Measurements from ENCODE around the gene LNP1.
"Not testable (repeated sequence)": the region's sequence is repeated elsewhere in the genome, so short reads cannot be mapped to it uniquely, and the experiment has no call there.

The LNP1 gene, protein sequence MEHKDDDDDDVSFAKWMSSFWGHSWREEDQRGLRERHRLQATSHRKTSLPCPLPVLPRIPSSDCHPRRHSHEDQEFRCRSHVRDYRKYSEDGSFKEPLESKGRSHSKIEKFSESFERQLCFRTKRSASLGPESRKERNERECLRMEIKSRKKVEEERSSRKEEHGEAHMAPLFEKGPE

DNA sequence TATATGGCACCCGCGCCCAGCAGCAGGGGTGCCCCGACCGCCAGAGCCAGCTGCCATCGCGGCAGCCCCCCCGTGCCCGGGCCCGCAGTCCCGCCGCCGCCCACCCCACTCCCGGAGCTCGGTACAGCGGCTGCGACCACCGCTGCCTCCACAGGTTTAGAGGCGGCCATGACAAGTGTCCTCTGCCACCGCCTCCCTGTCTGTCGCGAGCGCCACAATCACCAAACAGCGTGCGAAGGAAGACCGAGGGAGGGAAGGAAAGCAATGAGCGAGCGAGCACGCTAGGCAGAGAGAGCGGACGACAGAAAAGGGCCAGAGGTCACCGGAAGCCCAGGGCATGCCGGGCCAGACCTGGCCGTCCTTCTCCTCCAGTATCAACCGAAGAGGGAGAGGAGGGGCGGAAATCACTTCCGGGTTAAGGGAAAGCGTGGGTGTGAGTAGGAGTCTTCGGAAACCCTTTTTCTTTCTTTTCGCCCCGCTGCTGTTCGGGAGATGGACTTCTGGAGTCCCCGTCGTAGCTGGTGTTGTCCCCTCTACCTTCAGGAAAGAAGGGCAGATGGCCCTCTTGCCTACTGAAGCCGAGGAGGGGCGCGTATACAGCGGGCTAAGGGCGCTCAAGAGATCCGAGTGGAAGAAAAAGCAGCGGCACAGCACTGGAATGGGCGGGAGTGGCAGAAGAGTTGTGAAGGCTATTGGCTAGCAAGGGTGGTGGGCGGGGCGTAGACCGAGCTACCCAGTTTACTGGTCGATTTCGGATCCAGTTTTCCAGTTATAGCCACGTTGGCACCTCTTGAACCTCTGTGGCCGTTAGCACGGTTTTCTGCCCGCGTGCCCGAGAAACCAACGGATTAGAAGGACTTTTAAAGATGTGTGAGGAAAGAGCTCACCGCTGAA, at the start of gene LNP1, which contains the start of gene TOMM70:
TSS of gene LNP1 (plus strand) at position 760 of the 894 bp plus-strand sequence. CDS start 28,191 bp downstream, outside the sequence.
TSS of gene TOMM70 (minus strand) at position 310 of the 894 bp plus-strand sequence. CDS start at position 170, 140 bp downstream.
- DNase-seq, result peak; percentile 98

DNA sequence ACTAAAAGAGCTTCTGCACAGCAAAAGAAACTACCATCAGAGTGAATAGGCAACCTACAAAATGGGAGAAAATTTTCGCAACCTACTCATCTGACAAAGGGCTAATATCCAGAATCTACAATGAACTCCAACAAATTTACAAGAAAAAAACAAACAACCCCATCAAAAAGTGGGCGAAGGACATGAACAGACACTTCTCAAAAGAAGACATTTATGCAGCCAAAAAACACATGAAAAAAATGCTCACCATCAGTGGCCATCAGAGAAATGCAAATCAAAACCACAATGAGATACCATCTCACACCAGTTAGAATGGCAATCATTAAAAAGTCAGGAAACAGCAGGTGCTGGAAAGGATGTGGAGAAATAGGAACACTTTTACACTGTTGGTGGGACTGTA, 49.6 kb upstream of the LNP1 start:
- not testable (repeated sequence) for DNase-seq

DNA sequence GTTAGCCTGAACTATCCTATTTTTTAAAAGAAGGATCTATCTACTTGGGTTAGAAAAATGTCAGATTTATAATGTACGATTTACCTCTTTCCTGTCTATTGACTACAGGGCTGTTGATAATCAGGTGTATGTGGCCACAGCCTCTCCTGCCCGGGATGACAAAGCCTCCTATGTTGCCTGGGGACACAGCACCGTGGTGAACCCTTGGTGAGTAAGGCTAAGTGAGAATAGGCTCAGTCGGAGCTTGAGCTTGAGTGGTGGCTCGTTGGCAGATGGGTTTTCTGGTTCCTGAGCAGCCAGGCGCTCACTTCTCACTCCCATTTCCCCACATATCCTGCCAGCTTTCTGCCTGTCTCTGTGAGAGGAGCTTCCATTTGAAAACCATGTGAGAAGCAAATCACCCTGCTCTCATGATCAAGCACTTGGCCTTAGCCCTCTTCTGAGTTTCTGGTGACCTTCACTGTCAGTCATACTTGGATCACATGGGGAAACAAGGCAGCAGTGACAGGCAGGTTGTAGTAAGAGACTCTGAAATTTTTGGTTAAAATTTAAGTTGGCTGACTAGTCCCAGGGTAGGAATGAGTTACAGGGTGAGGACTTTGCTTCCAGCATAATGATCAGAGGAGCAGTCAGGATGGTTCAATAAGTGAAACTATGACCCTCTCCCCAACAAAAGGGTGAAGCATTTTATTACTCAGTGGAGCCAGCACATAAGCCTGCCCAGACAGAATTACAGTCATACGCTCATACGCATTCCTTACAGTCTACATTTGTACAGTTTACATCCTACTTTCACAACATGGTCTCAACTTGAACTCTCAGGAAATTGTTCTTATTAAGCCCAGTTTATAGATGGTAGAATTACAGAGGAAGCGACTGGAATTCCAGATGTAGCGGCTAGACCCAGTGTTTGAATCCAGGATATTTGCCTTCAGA, 48.8 kb upstream of the LNP1 start:
- no peak for DNase-seq

DNA sequence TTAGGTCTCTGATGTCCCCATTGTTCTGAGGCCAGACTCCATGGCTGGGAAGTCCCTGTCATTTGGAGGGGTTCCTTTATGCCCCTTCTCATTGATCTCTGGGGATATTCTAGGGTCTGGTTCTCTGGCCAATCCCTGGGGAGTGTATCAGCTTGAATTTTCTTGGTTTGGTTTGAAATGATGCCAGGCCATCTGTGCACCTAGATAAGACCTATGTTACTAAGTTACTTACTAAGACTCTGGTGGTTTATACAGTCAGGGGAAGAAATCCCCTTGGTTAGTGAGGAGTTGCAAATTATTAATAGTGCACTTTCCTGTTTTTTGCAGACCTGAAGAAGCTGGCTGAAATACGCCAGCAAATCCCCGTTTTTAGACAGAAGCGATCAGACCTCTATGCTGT, 46.5 kb upstream of the LNP1 start:
- DNase-seq, result no peak

DNA sequence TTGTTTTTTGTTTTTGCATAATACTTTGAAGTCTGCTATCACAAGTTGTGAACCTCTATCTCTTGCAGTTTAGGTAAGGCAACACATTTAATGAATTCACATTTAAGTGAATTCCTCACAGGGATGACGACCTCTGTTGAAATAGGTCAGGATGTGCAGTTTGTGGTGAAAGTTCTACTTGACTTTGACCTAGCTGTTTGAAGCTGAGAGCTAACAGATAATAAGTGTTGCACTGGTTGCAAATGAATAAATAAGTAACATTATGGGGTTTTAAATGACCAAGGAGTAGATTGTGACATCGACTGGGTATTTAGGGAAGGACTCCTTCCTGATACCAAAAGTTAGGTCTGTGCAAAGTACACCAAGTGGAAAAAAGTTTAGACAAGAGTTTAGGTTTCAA, 42.9 kb upstream of the LNP1 start:
- DNase-seq, result no peak

DNA sequence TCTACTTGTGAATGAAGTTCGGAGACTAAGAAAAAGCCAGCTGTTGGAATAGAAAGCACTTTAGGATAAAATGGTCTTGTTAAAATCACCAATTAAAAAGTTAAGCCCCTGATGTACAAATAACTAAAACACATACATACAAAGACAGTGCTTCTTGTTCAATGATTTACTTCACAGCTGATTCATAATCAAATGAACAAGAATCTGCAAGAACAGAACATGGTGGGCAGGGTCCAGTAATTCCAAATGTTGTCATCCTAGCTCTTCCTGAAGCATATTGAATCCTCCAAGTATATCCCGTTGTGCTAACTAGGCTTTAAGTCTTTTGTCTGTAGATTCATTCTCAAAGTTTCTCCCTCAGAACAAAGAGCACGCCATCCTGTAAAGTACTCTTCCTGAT, 42.3 kb upstream of the LNP1 start:
- no peak for DNase-seq

DNA sequence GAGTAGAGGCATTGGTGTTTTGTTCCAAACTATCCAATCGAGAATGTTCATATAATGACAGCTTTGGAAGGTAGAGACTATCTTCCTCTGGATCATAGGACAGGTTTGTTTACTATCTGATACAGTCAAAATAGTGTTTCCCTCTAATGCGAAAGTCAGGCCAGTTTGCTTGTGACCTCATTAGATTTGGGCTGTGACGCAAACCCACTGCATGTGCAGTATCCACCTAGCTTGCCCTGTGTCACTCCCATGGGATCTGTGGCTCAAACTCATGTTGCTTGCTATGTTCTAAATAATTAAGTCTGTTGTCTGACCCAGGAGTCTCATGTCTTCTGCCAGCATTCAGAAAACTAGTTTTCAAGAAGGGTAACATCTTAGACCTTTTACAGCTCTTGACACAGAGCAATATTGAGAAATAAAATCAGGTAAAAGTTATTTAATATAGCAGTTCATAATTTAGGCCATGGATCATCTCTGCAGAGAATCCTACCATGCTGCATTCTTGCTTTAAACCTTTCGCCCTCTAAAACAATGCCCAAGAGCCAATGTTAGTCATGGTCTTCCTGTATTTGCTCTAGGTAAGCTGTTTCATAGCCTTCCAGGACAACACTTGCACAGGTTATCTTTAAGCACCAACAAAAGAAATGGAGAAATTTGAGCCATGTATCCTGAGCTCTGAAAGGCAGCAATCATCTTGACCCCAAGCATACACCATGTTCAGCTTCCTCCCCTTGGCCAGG, 40.4 kb upstream of the LNP1 start:
- DNase-seq, result no peak

DNA sequence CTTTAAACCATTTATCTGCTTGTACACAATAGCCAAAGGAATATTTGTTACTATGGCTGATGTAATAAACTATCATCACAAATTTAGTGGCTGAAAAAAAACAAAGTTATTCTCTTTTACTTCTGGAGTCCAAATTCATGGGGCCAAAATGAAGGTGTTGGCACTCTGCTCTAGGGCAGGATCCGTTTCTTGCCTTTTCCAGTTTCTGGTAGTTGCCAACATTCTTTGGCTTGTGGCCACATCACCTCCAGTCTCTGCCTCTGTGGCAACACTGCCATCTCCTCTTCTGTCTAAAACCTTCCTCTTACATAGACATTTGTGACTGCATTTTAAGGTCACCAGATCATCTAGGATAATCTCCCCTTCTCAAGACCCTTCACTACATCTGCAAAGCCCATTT, 39.4 kb upstream of the LNP1 start:
- DNase-seq, result no peak

DNA sequence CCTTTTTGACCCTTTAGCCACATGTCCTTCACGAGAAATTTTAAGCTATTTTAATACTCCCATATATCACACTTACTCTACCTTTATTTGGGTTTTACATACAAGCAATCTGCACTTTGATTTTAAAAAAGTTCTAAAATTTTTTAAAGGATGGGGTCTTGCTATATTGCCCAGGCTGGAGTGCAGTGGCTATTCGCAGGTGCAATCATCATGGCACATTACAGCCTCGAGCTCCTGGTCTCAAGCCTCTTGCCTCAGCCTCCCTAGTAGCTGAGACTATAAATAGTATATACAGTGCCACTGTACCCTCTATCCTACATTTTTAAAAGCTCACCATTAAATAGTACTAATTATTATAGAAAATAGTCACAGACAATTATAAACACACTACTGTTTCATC, 36.9 kb upstream of the LNP1 start:
- no peak for DNase-seq

DNA sequence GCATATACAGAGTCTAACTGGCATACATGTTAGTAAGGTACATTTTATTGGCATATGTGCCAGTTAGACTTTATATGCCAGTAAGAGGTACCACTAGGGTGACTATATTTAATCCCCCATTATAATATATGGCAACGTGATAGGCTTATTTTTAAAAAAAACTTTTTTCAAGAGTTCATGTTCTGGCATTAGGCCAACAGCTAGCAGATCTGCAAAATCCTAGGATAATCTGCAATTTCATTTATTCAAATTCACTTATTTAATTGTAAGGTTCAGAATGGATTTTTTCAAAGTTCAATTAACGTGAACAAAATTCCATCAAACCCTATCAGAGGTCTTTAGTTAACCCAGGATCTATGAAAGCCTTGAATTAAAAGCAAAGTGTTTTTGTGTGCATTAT, 34.9 kb upstream of the LNP1 start:
- no peak for DNase-seq

DNA sequence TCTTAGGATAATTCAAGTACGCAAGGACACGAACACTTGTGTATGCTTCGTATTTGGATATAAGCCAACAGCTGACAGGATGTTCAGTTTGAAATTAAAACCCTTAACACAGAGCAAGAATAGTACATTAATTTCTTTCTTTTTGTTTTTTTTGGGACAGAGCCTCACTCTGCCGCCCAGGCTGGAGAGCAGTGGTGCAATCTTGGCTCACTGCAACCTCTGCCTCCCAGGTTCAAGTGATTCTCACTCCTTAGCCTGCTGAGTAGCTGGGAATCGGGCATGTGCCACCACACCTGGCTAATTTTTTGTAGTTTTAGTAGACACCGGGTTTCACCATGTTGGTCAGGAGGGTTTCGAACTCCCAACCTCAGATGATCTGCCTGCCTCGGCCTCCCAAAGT, 32.9 kb upstream of the LNP1 start:
- no peak for DNase-seq

DNA sequence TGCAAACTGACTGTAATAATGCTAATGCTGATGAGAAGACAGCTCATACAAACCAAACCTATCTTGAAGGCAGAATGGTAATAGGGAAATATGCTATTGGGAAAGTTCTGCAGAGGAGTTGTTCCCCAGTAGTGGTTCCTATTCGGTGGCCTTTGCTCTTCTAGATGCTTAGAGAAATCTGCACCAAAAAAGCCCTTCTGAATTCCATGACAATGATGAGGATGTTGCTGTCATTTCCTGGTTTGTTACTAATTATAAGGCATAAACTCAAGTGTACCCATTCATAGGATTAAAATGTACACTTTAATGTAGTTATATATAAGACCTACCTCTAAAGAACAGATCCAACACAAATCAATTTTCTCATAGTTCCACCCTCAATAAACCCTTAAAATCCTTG, 30.6 kb upstream of the LNP1 start:
- DNase-seq, result no peak

DNA sequence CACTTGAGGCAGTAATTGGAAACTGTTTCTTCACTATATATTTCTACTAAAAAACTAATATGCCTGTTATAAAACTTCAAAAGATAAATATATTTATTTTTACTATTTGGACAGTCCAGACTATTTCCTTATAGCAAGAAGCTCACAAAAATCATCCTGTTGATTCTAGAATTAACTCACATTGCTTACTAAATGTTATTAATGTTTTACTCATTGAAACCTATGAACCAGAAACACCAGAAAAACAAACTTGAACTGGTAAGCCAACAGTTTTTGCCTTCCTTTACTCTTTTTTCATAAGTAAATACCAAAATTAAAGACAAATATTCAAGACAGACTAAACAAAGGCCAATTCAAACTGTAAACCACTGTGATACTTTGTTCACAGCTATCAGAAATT, 26.8 kb upstream of the LNP1 start:
- no peak for DNase-seq

DNA sequence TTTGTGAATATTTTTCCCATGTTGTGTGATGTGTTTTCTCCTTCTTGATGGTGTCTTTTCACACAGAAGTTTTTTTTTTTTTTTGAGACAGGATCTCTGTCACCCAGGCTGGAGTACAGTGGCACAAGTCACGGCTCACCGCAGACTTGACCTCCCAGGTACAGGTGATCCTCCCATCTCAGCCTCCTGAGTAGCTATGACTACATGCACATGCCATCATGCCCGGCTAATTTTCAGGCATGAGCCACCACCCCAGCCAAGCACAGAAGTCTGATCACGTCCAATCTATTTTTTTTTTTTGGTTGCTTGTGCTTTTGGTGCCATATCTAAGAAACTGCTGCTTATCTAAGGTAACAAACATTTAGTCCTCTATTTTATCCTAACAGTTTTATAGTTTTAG, 25.0 kb upstream of the LNP1 start:
- no peak for DNase-seq

DNA sequence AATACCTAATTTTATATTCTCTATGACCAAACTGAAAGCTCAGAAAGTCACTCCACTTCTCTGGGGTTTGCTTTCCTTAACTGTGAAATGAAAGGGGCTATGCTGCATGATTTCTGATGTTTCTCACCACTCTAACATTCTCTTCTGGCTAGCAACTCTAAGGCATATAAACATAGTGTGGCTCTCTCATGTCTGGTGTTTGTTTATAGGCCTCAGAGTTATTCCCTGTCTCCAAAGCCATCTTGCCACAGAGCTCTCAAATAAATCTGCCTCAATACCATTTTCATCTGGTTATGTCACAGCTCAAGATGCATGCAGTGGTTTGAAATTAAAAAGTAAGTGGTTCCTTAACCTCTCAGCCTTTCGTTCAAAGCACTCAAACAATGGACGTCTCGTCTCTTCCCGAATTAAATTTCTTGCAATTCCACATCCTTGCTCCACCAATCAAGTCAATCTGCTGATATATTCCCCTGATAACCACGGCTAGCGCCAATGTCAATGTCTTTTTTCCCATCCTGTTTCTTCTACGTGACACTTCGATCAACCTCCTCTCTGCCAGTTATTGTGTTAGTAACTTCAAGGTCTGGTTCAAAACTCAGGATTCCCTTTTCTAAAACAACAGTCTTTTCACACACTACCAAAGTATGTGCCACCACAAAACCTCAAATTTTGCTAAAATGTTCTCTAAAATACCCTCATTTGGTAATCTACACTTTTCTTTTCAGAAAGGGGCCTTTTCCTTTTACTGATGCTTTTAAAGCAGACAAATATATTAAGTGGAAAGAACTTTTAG, 16.4 kb upstream of the LNP1 start:
- DNase-seq, result no peak

DNA sequence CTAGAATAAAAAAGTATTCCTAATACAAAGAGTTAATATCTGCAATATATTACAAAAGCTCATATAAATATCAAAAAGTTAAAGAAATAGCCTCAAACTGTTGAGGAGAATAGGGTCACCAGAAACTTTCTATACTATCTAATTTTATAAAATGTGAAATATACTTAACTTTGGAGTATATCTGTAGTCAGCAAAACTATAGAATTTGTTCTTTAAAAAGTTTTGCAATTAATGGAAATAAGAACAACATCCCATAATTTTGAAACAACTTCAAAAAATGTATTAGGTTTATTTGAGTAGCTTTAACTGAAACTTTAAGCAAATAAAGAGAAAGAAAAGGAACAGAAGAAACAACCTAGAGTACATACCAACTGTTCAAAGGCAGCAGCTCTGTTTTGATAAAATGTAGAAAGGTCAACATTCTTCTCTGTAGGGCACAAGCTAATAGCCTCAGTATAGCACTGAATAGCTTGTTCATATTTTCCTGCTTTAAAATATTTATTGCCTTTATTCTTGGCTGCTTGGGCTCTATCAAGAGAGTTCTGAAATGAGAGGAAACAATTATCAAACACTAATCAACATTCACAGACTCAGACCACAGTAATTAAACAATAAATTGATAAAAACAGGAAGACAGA, 14.8 kb upstream of the LNP1 start:
- DNase-seq, result no peak

DNA sequence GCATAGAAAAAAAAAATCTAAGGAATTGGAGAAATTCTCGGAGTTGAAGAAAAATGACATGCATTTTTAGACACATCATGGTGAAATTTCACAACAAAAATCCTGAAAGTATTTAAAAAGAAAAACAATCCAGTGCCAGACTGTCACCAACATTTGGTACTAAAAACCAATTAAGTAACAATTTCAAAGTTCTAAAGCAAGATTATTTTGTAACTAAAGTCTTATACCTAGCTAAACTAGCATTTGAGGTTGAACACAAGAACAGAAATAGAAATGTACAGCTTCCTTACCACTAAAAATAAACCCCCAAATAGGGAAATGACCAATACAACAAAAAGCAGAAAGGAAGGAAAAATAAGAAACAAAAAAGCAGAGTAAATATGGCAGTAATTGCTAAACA, 12.3 kb upstream of the LNP1 start:
- no peak for DNase-seq

DNA sequence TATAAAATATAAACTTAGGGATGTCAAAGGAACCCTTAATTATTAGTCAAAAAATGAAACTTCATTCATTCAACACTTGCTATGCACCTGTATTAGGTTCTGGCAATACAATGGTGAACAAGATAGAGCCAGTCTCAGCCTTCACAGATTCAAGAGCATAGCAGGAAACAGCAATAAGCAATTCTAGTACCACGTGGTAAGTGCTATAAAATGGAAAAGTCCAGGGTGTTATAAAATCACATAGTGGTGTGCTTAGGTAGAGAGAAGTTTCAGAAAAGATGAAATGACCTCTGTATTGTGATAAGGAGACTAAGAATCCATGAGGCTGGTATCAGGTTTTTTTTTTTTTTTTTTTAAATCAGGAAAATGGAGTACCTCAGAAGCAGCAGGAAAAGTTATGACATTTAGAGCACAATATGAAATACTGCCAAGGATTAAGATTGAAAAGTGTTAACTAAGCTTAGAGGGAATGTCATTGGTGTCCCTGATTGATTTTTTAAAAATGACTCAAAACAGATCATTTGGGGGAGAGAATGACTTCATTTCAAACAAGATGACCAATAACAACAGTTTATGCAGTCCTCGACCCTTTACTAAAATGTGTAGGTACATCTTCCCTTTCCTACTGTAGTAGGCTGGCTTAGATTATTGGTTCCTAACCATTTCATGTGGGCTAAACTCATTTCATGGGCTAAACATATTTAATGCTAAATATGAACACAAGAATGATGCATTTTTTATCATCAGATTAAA, 5.5 kb upstream of the LNP1 start:
- no peak for DNase-seq

DNA sequence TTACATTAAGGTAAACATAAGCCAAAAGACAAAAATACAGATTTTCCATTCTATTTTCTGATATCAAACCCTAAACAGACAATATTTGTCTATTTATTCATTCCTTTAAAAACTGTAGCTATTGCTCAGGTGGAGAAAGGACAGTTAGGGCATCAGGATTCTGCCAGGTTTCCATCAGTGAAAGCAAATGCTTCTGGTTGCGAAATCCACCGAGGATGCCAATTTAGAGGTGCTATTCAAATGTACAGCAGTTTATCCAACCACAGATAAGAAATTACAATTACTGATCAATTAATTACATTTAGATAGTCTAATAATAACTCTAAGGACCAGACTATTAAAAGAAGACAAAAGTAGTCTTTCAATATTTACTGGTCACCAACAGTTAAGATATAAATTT, 4.4 kb upstream of the LNP1 start:
- no peak for DNase-seq

DNA sequence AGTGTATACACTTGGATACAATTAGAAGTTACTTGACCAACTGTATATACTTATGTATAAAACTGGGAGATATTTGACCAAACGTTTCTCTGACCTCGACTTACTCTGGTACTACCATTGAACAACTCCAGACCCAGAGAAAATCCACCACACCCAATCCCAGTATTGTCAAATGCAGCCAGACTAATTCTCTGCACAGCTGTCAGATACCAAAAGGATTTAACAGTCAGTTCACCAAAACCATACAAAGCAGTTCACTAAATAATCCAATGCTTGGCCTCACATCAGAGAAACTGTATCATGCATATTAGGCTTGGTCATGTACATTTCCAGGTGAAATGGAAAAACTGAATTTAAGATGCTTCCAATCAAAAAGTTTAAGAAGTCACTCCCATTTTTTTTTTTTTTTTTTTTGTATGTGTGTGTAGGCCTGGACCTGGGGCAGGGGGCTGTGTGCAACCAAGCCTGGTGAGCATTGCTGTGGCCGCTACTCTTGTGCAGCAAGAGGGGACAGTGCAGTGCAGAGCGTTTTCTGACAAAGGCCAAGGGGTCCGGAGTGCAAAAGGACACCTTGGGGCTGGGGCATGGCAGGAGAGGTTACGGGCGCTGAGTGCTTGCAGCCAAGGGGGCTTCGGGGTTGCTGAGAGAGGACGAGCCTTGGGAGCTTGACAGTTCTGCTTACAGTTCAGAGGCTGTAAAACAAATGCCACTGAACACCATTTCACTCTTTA, 1.8 kb upstream of the LNP1 start:
- no peak for DNase-seq

All from NCI-H526 treated with DMSO at 0.1 percent for 48 hours (cell line).